Adrenal gland (tissue), 12 donors: ENCODE data around the gene KLK10. TPM values are rescaled to one million over a fixed set of nuclear protein-coding genes. Genes with fewer than 3 reads are reported as not detected.
"Not testable (repeated sequence)": the region's sequence is repeated elsewhere in the genome, so short reads cannot be mapped to it uniquely, and the experiment has no call there.

Experiments
- DNase-seq, 7 donors: peaks; one replicate each; pipeline ENCODE4 v3.0.0-alpha.2; 2019 to 2020
- H3K27ac ChIP-seq, 5 donors: fragments of 200-600 bp; sonication (generic) in 4 of 5; 1 replicate in 3 of 5; 2 replicates in 2 of 5; pipeline versions ENCODE4 v1.5.1 to v1.8.0; 2016 to 2020; ENCODE audit warnings: mild to moderate bottlenecking in 1 of 5
- H3K27me3 ChIP-seq: fragments of 200-600 bp; 2 replicates; pipeline ENCODE4 v1.8.0; 2021
- H3K36me3 ChIP-seq, 2 donors: fragments of 200-600 bp; replicated peaks in 1 of 2; 1 replicate in 1 of 2; 2 replicates in 1 of 2; pipeline versions ENCODE4 v1.5.1 to v1.8.0; 2018 to 2022
- H3K4me1 ChIP-seq, 2 donors: fragments of 200-600 bp; replicated peaks in 1 of 2; 1 replicate in 1 of 2; 2 replicates in 1 of 2; pipeline versions ENCODE4 v1.5.1 to v1.8.0; 2018 to 2021
- H3K4me3 ChIP-seq, 4 donors: fragments of 200-600 bp; sonication (generic) in 3 of 4; one replicate each; pipeline ENCODE4 v1.5.1; 2016 to 2018
- H3K9me3 ChIP-seq, 3 donors: fragments of 200-600 bp; sonication (generic) in 1 of 3; replicated peaks in 1 of 3; 1 replicate in 2 of 3; 2 replicates in 1 of 3; pipeline versions ENCODE4 v1.5.1 to v1.8.0; 2016 to 2021
- CTCF ChIP-seq, 6 experiments: fragments of 450-650 bp in 4 of 6; fragments of 200-600 bp in 2 of 6; sonication (generic) in 1 of 6; IDR thresholded peaks; 1 replicate in 5 of 6; 2 replicates in 1 of 6; pipeline versions ENCODE4 v1.5.1 to v1.8.0; 2016 to 2021; ENCODE audit warnings: antibody characterized with exemption in 6 of 6, mild to moderate bottlenecking in 2 of 6, moderate library complexity in 1 of 6
- POLR2A ChIP-seq, 2 donors: fragments of 450-650 bp; IDR thresholded peaks; one replicate each; pipeline ENCODE4 v1.6.1; 2017; ENCODE audit warnings: antibody characterized with exemption in 2 of 2, mild to moderate bottlenecking in 2 of 2, moderate library complexity in 1 of 2
- WGBS, 4 donors: extraction: QIAGEN DNeasy Blood & Tissue Kit in 2 of 4; methylation state at CpG; one replicate each; pipeline versions ENCODE4 v1.1.5 to v1.1.7; 2013 to 2017; 5-methylcytosine and 5-hydroxymethylcytosine counted together
- intact Hi-C, 2 donors: fragments of 100-400 bp; cut with DNase I; formaldehyde crosslinking; loops; one replicate each; pipeline versions ENCODE4 v1.14.1 to v1.15.0; 2022 to 2023
- polyA plus RNA-seq, 3 donors: library from polyadenylated mRNA; stranded (reverse); fragments of 200-250 nt in 2 of 3; fragments of 350-450 nt in 1 of 3; fragmentation: Illumina TruSeq in 1 of 3; extraction: RNeasy Lipid Tissue Mini Kit (QIAGEN cat#74804) in 1 of 3; gene quantifications; one replicate each; pipeline ENCODE4 v1.2.3, GENCODE V29; 2013 to 2014
- total RNA-seq, 9 donors: library from RNA; depleted of rRNA in 4 of 9; stranded (reverse); fragments of >200 nt in 4 of 9; fragments of 120-200 nt in 1 of 9; fragmentation: NEBNext Ultra II Directional in 1 of 9; extraction: Animal tissue kit (Norgen Biotek cat#: 25700) in 1 of 9; gene quantifications; one replicate each; pipeline versions ENCODE4 v1.1.0 to v1.2.4, GENCODE V29; 2013 to 2023
- donor health status: healthy with polysubstance abuse.
- donor health status: Bipolar disorder and iron deficiency.
- donor health status: DM: yes; HTN: yes; CAD: no.
- donor health status: DM: no; HTN: no; CAD: no.
- donor health status: DM: no; HTN: no; CAD: no.
- donor health status: DM: yes; HTN: yes; CAD: no.

Gene KLK10
- total and polyA plus RNA-seq, 12 donors: 0.23 to 1.4 (median 0.38) TPM; not detected in 6

- Histone ChIP-seq H3K27me3 (peaks cover 8% of the 10 kb centered on the region), H3K4me1 (no peaks in the 10 kb centered on the region), H3K9me3 (no peaks in the 10 kb centered on the region), H3K36me3 (no peaks in the 10 kb centered on the region), H3K4me3 (no peak overlapping the region), H3K27ac (no peak overlapping the region)
- intact Hi-C loops: no loop called here
- no peak for DNase-seq
- TF ChIP-seq POLR2A (IDR thresholded peaks at IDR 0.05): no peak
- TF ChIP-seq CTCF (IDR thresholded peaks at IDR 0.05): no peak
- WGBS, 4 donors: 17 to 56% (median 51%) methylated on average over 1 to 8 of the region's 9 CpGs
These were observed 44.6 kb downstream of the KLK10 start for GRCh38 chr19:50974702-50975556.

- Histone ChIP-seq H3K4me3 (no peak overlapping the region), H3K27ac (no peak overlapping the region), H3K27me3 (peaks cover 14% of the 10 kb centered on the region), H3K36me3 (no peaks in the 10 kb centered on the region), H3K9me3 (no peaks in the 10 kb centered on the region), H3K4me1 (no peaks in the 10 kb centered on the region)
- no peak for TF ChIP-seq POLR2A (IDR thresholded peaks at IDR 0.05)
- TF ChIP-seq CTCF (IDR thresholded peaks at IDR 0.05): no peak
- 73 to 80% (median 75%) methylated on average over 9 of the region's 9 CpGs for WGBS, 4 donors
- DNase-seq: no peak
- intact Hi-C loops: no loop called here
These were observed 46.6 kb downstream of the KLK10 start for GRCh38 chr19:50972795-50973376.

DNA sequence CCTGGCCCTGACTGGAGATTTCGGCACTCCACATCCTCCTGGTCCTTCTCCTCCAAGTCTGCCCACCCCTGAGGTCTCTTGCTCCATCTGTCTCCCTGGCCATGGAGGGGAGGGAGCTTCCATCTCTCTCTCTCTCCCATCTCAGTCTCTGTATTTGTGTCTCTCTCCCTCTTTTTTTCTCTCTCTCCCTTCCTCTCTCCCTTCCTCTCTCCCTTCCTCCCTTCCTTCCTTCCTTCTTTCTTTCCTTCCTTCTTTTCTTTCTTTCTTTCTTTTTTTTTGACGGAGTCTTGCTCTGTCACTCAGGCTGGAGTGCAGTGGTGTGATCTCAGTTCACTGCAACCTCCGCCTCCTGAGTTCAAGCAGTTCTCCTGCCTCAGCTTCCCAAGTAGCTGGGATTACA, 49.7 kb downstream of the KLK10 start:
- H3K4me1 ChIP-seq, H3K27me3 ChIP-seq, intact Hi-C loops, H3K9me3 ChIP-seq, H3K27ac ChIP-seq, H3K36me3 ChIP-seq, DNase-seq, H3K4me3 ChIP-seq: not testable (repeated sequence)
- WGBS, 4 donors: 72 to 83% (median 79%) methylated on average over 3 of the region's 3 CpGs

- intact Hi-C loops: no loop called here
- no peaks in the 10 kb centered on the region for H3K4me1 ChIP-seq
- H3K4me3 ChIP-seq: no peak within 1 kb of the TSS
- H3K36me3 ChIP-seq: no peaks in the 10 kb centered on the region
- 72 to 100% (median 75%) methylated on average over 1 to 19 of the region's 19 CpGs for WGBS, 4 donors
- no peak within 1 kb of the TSS for H3K27ac ChIP-seq
- H3K9me3 ChIP-seq: no peaks in the 10 kb centered on the region
- DNase-seq: no peak
- peaks cover 6% of the 10 kb centered on the region for H3K27me3 ChIP-seq
- TF ChIP-seq POLR2A (IDR thresholded peaks at IDR 0.05) (no peak), CTCF (IDR thresholded peaks at IDR 0.05) (no peak)
These were observed 50.1 kb downstream of the KLK10 start, which contains the start of gene KLK6 for GRCh38 chr19:50969413-50969760. Gene KLK6, minus strand, starts transcription at chr19:50969591. Its CDS starts 1,487 bp downstream, at chr19:50968104.
